ENCODE results near the gene STX16. TPM values are rescaled to one million over a fixed set of nuclear protein-coding genes. Genes with fewer than 3 reads are reported as not detected.

Gene STX16
- total and polyA plus RNA-seq, 9 of the 15 experiments (the other 6 are each of a cell fraction or from before 2014, with no cell fraction given): 4.4 to 43.5 (median 14.7) TPM

GRCh38 chr20:58613061-58613854 is 37.8 kb upstream of the STX16 start:
- Histone ChIP-seq H3K4me1 (replicated peaks in 1 of 2; ENCODE audit: control insufficient read depth in 2 of 2, insufficient read depth in 2 of 2, low read length in 2 of 2) (peaks cover 0 to 8% of the 10 kb centered on the region in 2 experiments; a peak in 1 of 5 replicates), H3K36me3 (ENCODE audit: control insufficient read depth, insufficient read depth, low read length) (no peaks in the 10 kb centered on the region), H3K4me2 (ENCODE audit: insufficient read depth, low read length) (no peak overlapping the region), H3K9me1 (ENCODE audit: control insufficient read depth, insufficient read depth, low read length) (no peaks in the 10 kb centered on the region), H3K9me3 (replicated peaks; ENCODE audit: control insufficient read depth, insufficient read depth, low read depth, low read length) (no peaks in the 10 kb centered on the region), H3K27ac (ENCODE audit: extremely low read depth, low read depth, low read length) (no peak overlapping the region), H2AFZ (ENCODE audit: low read depth, low read length) (no peak overlapping the region), H3K27me3 (ENCODE audit: control insufficient read depth in 2 of 2, insufficient read depth in 2 of 2, low read length in 2 of 2) (peaks cover 9 to 66% of the 10 kb centered on the region in 2 experiments), H4K20me1 (replicated peaks; ENCODE audit: control insufficient read depth, insufficient read depth, low read length) (no peaks in the 10 kb centered on the region; the same call in 1 of the 2 replicates), H3K9ac (ENCODE audit: insufficient read depth in 1 of 2, low read depth in 2 of 2, low read length in 2 of 2) (no peak overlapping the region), H3K4me3 (no peak overlapping the region), H3K79me2 (ENCODE audit: control insufficient read depth, insufficient read depth, low read length) (no peaks in the 10 kb centered on the region)
- FAIRE-seq (no peak), DNase-seq (ENCODE audit: extremely low read depth in 1 of 4, low spot score in 3 of 4) (no peak), ATAC-seq (no peak)
- in situ Hi-C loops (cut with MboI): no loop called here
- POLR2A ChIA-PET: no interaction called here
- intact Hi-C loops (cut with micrococcal nuclease): no loop called here
- TF ChIP-seq ZNF76 (CRISPR knock-in tag; IDR thresholded peaks at IDR 0.05; ENCODE audit: borderline replicate concordance) (no peak), HIVEP1 (CRISPR knock-in tag; IDR thresholded peaks at IDR 0.05) (no peak)
- BruUV-seq (replicated peaks): no TSS peak
- CTCF ChIA-PET (ENCODE audit: low intra/inter-chr PET ratio): interaction anchor here (0.6 kb wide), 1 partner anchor 454 kb away, joined by 3 read pairs; no protein-coding TSS in a partner anchor
- 20% methylated on average over 12 of the region's 17 CpGs for WGBS (ENCODE audit: insufficient coverage, low coverage, missing lambda C conversion rate)

GRCh38 chr20:58614366-58614765 is 36.7 kb upstream of the STX16 start:
- peaks cover 7 to 62% of the 10 kb centered on the region in 2 experiments for H3K27me3 ChIP-seq (ENCODE audit: control insufficient read depth in 2 of 2, insufficient read depth in 2 of 2, low read length in 2 of 2)
- POLR2A ChIA-PET: interaction anchor here (0.6 kb wide), 1 partner anchor 38 kb away, joined by 4 read pairs; no protein-coding TSS in a partner anchor
- peaks cover 0 to 14% of the 10 kb centered on the region in 2 experiments; a peak in 2 of 5 replicates for H3K4me1 ChIP-seq (replicated peaks in 1 of 2; ENCODE audit: control insufficient read depth in 2 of 2, insufficient read depth in 2 of 2, low read length in 2 of 2)
- ATAC-seq (no peak), FAIRE-seq (no peak), DNase-seq (ENCODE audit: extremely low read depth in 1 of 4, low spot score in 3 of 4) (no peak)
- H3K4me2 ChIP-seq (ENCODE audit: insufficient read depth, low read length): no peak overlapping the region
- H3K9me3 ChIP-seq (replicated peaks; ENCODE audit: control insufficient read depth, insufficient read depth, low read depth, low read length): no peaks in the 10 kb centered on the region
- no peak overlapping the region for H3K27ac ChIP-seq (ENCODE audit: extremely low read depth, low read depth, low read length)
- no peaks in the 10 kb centered on the region for H3K9me1 ChIP-seq (ENCODE audit: control insufficient read depth, insufficient read depth, low read length)
- 26% methylated on average over 13 of the region's 14 CpGs for WGBS (ENCODE audit: insufficient coverage, low coverage, missing lambda C conversion rate)
- in situ Hi-C loops (cut with MboI): no loop called here
- H3K36me3 ChIP-seq (ENCODE audit: control insufficient read depth, insufficient read depth, low read length): no peaks in the 10 kb centered on the region
- H3K9ac ChIP-seq (ENCODE audit: insufficient read depth in 1 of 2, low read depth in 2 of 2, low read length in 2 of 2): no peak overlapping the region; a peak in 1 of 4 replicates
- BruUV-seq (replicated peaks): no TSS peak
- CTCF ChIA-PET (ENCODE audit: low intra/inter-chr PET ratio): no interaction called here
- no peaks in the 10 kb centered on the region; the same call in 1 of the 2 replicates for H4K20me1 ChIP-seq (replicated peaks; ENCODE audit: control insufficient read depth, insufficient read depth, low read length)
- H3K79me2 ChIP-seq (ENCODE audit: control insufficient read depth, insufficient read depth, low read length): no peaks in the 10 kb centered on the region
- TF ChIP-seq, protein P1, sequence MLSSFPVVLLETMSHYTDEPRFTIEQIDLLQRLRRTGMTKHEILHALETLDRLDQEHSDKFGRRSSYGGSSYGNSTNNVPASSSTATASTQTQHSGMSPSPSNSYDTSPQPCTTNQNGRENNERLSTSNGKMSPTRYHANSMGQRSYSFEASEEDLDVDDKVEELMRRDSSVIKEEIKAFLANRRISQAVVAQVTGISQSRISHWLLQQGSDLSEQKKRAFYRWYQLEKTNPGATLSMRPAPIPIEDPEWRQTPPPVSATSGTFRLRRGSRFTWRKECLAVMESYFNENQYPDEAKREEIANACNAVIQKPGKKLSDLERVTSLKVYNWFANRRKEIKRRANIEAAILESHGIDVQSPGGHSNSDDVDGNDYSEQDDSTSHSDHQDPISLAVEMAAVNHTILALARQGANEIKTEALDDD (IDR thresholded peaks at IDR 0.05): no peak
- no peak for TF ChIP-seq CAMTA2 (CRISPR knock-in tag; conservative IDR thresholded peaks at IDR 0.05)
- intact Hi-C loops (cut with micrococcal nuclease): no loop called here
- no peak overlapping the region for H2AFZ ChIP-seq (ENCODE audit: low read depth, low read length)
- H3K4me3 ChIP-seq: no peak overlapping the region
